GM23338 (cell line): ENCODE results near the gene MTCH2. TPM values are rescaled to one million over a fixed set of nuclear protein-coding genes. Genes with fewer than 3 reads are reported as not detected.

ENCODE experiments used
- ATAC-seq: fragments of 200-7000 bp; cut with Tn5 transposase; 3 replicates; pipeline ENCODE4 v1.9.1; 2020
- DNase-seq: peaks from one replicate; pipeline ENCODE4 v3.0.0-alpha.2; 2015; ENCODE audit warnings: low spot score
- H2AFZ ChIP-seq: fragments of 200-600 bp; sonication (generic); 2 replicates; pipeline ENCODE4 v1.8.0; 2016; ENCODE audit warnings: antibody characterized with exemption, mild to moderate bottlenecking, moderate library complexity
- H3F3A ChIP-seq: fragments of 200-600 bp; sonication (generic); replicated peaks from 2 replicates; pipeline ENCODE4 v1.8.0; 2017; ENCODE audit warnings: antibody characterized with exemption, mixed run types, low read depth
- H3K27ac ChIP-seq: fragments of 200-600 bp; sonication (generic); 2 replicates; pipeline ENCODE4 v1.6.1; 2016; ENCODE audit warnings: low read depth
- H3K27me3 ChIP-seq: fragments of 200-600 bp; sonication (generic); 2 replicates; pipeline ENCODE4 v1.8.0; 2016; ENCODE audit warnings: mild to moderate bottlenecking, mixed run types, moderate library complexity; ENCODE audit not compliant: insufficient read depth
- H3K36me3 ChIP-seq: fragments of 200-600 bp; sonication (generic); 2 replicates; pipeline ENCODE4 v1.8.0; 2016; ENCODE audit warnings: mild to moderate bottlenecking; ENCODE audit not compliant: insufficient read depth
- H3K4me1 ChIP-seq: fragments of 200-600 bp; sonication (generic); 2 replicates; pipeline ENCODE4 v1.8.0; 2016; ENCODE audit warnings: mild to moderate bottlenecking, moderate library complexity; ENCODE audit not compliant: insufficient read depth
- H3K4me2 ChIP-seq: fragments of 200-600 bp; sonication (generic); 2 replicates; pipeline ENCODE4 v1.7.1; 2017; ENCODE audit warnings: mixed run types
- H3K4me3 ChIP-seq: fragments of 200-600 bp; sonication (generic); 2 replicates; pipeline ENCODE4 v1.6.1; 2016; ENCODE audit warnings: mixed run types
- H3K79me2 ChIP-seq: fragments of 200-600 bp; sonication (generic); replicated peaks from 2 replicates; pipeline ENCODE4 v1.8.0; 2017; ENCODE audit warnings: mild to moderate bottlenecking; ENCODE audit not compliant: insufficient read depth
- H3K9me2 ChIP-seq: fragments of 200-600 bp; sonication (generic); 2 replicates; pipeline ENCODE4 v1.8.0; 2017; ENCODE audit not compliant: insufficient read depth
- H4K20me1 ChIP-seq: fragments of 200-600 bp; sonication (generic); replicated peaks from 2 replicates; pipeline ENCODE4 v1.8.0; 2017; ENCODE audit warnings: mild to moderate bottlenecking; ENCODE audit not compliant: insufficient read depth
- H3K27ac Mint-ChIP-seq: 2 replicates; pipeline ENCODE4 v1.8.0; 2020; ENCODE audit warnings: inconsistent platforms, mild to moderate bottlenecking, moderate library complexity, mixed read lengths
- H3K27me3 Mint-ChIP-seq: 3 replicates; pipeline ENCODE4 v1.8.0; 2022; ENCODE audit warnings: low read depth, mild to moderate bottlenecking, moderate library complexity, mixed read lengths, inconsistent platforms; ENCODE audit not compliant: insufficient read depth, poor library complexity
- H3K36me3 Mint-ChIP-seq: 3 replicates; pipeline ENCODE4 v1.8.0; 2021; ENCODE audit warnings: low read depth, mild to moderate bottlenecking, inconsistent platforms, moderate library complexity, mixed read lengths
- H3K4me1 Mint-ChIP-seq: 3 replicates; pipeline ENCODE4 v1.8.0; 2020; ENCODE audit warnings: mild to moderate bottlenecking, inconsistent platforms, mixed read lengths
- H3K4me3 Mint-ChIP-seq: 3 replicates; pipeline ENCODE4 v1.8.0; 2021; ENCODE audit warnings: moderate library complexity, mild to moderate bottlenecking, inconsistent platforms, mixed read lengths
- H3K9me3 Mint-ChIP-seq: 3 replicates; pipeline ENCODE4 v1.8.0; 2020; ENCODE audit warnings: moderate library complexity, mild to moderate bottlenecking, inconsistent platforms, mixed read lengths
- EZH2phosphoT487 ChIP-seq: fragments of 200-600 bp; sonication (generic); IDR thresholded peaks from one replicate; pipeline ENCODE4 v1.8.1; 2018; ENCODE audit warnings: antibody characterized with exemption; ENCODE audit not compliant: unreplicated experiment
- JUNB ChIP-seq: IDR thresholded peaks from one replicate; pipeline ENCODE4 v1.6.1; 2016; ENCODE audit warnings: antibody characterized with exemption; ENCODE audit not compliant: unreplicated experiment
- NANOG ChIP-seq: IDR thresholded peaks from 2 replicates; pipeline ENCODE4 v1.6.1; 2016; ENCODE audit warnings: antibody characterized with exemption, borderline replicate concordance
- ZNF331 ChIP-seq: fragments of 250-450 bp; sonication (Bioruptor Pico); IDR thresholded peaks from 2 replicates; pipeline ENCODE4 v1.5.0; 2020; ENCODE audit warnings: low read depth, mild to moderate bottlenecking, moderate library complexity
- ZNF462 ChIP-seq: fragments of 250-450 bp; sonication (Bioruptor Pico); IDR thresholded peaks from 2 replicates; pipeline ENCODE4 v1.5.0; 2020; ENCODE audit warnings: mild to moderate bottlenecking, moderate library complexity
- polyA plus RNA-seq: library from polyadenylated mRNA; unstranded; fragments of >200 nt; fragmentation: Nextera tagmentation; extraction: Ambion mirVana; gene quantifications from 2 replicates; pipeline ENCODE4 v1.2.1, GENCODE V29; 2016
- total RNA-seq: library from RNA; depleted of rRNA; stranded (reverse); fragments of >200 nt; shearing (Covaris generic); gene quantifications from 2 replicates; pipeline ENCODE4 v1.2.3, GENCODE V29; 2014
- TF ChIP-seq, protein P1 (sequence below): IDR thresholded peaks from 2 replicates; pipeline ENCODE4 v1.6.1; 2016; ENCODE audit warnings: antibody characterized with exemption

MTCH2 gene
- total and polyA plus RNA-seq, 2 experiments from 2014 or later, result 90.9 to 155 TPM

DNA sequence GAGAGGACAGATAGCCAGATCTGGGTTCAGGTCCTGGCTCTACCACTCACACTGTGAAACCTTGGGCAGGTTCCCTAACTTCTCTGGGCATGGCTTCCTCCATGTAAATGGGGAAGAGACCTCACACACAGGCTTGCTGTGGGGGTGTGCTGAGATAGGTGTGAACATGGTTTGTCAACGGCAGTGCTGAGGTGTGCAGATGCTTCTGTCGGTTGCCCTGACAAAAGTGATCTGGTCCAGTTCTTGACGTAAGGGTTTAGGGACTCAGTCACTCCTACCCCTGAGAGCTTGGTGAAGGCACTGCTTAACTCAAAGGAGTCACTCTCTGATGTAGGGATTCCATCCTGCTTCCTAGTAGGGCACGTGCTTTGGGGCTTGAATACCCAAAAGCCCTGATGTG, 50.1 kb downstream of the MTCH2 start:
- peaks cover 5% of the 10 kb centered on the region; the same call in 1 of the 2 replicates for H4K20me1 ChIP-seq
- TF ChIP-seq ZNF462 (CRISPR knock-in tag) (no peak), EZH2phosphoT487 (no peak), NANOG (no peak), JUNB (no peak), ZNF331 (no peak)
- TF ChIP-seq, protein P1, sequence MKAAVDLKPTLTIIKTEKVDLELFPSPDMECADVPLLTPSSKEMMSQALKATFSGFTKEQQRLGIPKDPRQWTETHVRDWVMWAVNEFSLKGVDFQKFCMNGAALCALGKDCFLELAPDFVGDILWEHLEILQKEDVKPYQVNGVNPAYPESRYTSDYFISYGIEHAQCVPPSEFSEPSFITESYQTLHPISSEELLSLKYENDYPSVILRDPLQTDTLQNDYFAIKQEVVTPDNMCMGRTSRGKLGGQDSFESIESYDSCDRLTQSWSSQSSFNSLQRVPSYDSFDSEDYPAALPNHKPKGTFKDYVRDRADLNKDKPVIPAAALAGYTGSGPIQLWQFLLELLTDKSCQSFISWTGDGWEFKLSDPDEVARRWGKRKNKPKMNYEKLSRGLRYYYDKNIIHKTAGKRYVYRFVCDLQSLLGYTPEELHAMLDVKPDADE, result no peak
- 0 out of 2 replicates have a peak, but pooled peaks cover 6% of the 10 kb centered on the region for H3K9me2 ChIP-seq
- H3K79me2 ChIP-seq, result no peaks in the 10 kb centered on the region
- H3K4me3 ChIP-seq, result no peak overlapping the region; the same call in 1 of the 2 replicates
- ATAC-seq, result no peak
- Mint-ChIP-seq H3K27ac (no peak overlapping the region), H3K27me3 (peaks cover 52% of the 10 kb centered on the region), H3K4me3 (peak overlapping the region; percentile 77; the same call in 1 of the 3 replicates), H3K4me1 (peaks cover 21% of the 10 kb centered on the region), H3K9me3 (no peaks in the 10 kb centered on the region), H3K36me3 (no peaks in the 10 kb centered on the region)
- no peaks in the 10 kb centered on the region for H3F3A ChIP-seq
- no peaks in the 10 kb centered on the region for H3K36me3 ChIP-seq
- no peak overlapping the region; the same call in 1 of the 2 replicates for H3K4me2 ChIP-seq
- peaks cover 23% of the 10 kb centered on the region for H3K4me1 ChIP-seq
- H3K27ac ChIP-seq, result no peak overlapping the region
- no peak overlapping the region for H2AFZ ChIP-seq
- H3K27me3 ChIP-seq, result peaks cover 69% of the 10 kb centered on the region
- DNase-seq, result no peak
